Activated CD8-positive, alpha-beta memory T cell treated with anti-CD3 and anti-CD28 coated beads for 1 hour (primary cell): ENCODE results near the gene CIAO3.

Experiments used
- DNase-seq, 2 donors: peaks; one replicate each; pipeline ENCODE4 v3.0.0-alpha.2; 2020; ENCODE audit warnings: low read depth in 1 of 2; ENCODE audit errors: extremely low read depth in 1 of 2

The CIAO3 gene

DNA sequence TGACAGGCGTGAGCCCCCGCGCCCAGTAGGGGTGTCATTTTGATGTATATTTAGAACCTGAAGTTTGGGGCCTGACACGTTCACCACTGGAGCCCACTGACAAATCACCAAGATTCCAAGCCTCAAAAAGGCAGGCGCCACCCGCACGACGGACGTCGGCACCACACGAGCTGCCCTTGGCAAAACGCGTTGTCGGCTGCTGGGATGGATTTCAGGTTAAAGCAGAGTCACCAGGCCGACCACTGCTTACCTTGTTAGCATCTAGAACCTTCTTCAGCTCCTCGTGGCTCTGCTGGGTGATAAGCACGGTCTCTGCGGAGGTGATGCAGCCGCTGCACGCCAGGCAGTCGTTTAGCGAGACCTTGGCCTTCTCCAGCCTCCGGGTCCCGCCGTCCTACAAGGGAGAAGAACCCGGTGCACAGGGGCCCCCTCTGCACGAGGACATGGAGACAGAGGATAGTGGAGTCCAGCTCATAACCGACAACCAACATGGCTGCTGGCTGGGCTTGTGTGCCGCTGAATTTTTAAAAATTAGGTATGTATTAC lies 3.8 kb downstream of the CIAO3 start:
- no peak for DNase-seq

DNA sequence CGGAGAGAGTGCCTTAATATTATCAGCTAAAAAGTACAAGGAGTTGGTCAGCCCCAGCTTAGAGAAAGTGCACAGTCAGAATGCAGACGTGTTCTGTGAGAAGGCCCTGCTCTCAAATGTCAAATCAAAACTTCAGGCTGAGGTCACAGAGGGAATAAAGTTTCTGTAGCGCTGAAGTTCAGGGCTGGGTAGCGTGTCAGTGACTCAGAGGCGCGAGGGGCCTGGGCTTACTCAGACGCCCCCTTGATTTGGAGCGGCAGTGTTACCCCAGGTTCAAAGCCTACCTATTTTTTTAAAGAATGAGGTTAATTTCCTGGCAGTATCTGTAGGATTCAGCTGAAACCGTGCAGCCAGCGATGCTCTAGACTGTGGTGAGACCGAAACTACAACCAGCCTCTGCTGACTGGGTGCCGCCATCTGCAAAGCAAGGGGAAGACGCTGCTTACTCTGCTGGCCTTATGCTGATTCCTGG lies 4.8 kb downstream of the CIAO3 start:
- no peak for DNase-seq

DNA sequence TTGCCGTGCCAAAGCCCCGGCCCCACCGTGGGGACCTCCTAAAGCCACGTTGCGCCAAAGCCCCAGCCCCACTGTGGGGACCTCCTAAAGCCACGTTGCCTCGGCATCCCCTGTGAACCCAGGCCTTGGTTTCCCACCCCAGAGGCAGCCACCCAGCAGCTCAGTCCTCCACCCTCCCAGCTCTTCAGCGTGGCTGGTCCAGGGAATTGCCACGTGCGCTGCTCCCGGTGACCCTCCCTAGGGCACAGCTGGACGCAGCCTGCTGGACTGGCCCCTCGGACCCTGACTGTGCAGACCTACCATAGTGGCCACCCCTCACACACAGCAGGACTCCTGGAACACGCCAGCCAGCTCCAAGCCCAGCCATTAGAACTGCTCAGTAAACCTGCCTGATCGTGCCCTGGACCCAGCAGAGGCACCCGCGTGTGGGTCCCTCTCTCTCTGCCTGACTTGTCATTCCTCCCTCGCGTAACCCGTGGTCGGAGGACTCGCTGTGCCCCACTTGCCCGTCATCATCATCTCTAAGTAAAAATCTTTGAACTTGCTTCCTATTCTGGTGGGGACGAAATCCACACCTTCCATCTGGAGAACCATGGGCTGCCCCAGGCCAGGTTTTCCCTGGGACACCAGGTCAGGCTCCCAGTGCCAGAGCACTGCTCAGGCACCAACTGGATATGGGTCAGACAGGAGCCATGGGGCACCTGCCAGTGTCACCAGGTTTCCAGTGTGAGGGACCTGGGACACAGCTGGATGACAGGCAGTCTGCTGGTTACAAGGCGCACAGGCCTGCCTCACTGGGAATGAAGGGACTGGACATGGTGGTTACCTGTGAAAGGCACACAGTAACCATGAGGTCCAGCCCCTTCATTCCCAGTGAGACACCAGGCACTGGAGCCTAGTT lies 5.6 kb downstream of the CIAO3 start:
- no peak for DNase-seq

DNA sequence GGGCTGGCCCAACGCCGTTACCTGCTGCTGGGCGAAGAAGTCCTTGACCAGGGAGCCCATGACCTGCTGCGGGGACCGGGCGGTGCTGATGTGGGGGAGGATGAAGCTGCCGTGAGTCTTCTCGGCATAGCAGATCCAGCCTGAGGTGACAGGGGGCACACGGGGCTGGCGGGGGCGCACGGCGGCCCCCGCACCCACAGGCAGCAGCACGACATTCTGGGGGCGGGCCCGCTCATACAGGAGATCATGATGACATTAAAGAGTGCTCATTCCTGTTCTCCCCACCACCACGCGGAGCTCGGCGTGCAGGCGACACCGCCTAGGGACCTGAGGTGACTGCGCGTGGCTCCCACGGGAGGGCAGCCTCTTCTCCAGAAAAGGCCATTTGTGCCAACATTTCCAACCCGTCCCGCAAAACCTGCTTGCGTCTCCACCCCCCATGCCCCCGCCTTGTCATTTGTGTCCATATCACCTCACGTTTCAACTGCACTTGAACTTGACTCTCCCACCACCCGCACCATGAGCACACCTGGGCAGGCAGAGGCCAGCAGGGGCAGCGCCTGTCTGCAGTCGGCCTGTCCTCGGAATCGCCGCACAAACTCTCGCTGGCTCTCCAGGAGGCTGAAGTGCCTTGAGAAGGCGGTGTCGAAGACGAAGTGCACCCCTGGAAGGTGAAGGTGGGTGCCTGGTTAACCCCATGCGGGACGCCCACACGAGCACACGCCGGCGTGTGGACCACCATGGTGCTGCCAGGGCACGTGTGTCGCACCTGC lies 6.4 kb downstream of the CIAO3 start:
- DNase-seq: no peak

DNA sequence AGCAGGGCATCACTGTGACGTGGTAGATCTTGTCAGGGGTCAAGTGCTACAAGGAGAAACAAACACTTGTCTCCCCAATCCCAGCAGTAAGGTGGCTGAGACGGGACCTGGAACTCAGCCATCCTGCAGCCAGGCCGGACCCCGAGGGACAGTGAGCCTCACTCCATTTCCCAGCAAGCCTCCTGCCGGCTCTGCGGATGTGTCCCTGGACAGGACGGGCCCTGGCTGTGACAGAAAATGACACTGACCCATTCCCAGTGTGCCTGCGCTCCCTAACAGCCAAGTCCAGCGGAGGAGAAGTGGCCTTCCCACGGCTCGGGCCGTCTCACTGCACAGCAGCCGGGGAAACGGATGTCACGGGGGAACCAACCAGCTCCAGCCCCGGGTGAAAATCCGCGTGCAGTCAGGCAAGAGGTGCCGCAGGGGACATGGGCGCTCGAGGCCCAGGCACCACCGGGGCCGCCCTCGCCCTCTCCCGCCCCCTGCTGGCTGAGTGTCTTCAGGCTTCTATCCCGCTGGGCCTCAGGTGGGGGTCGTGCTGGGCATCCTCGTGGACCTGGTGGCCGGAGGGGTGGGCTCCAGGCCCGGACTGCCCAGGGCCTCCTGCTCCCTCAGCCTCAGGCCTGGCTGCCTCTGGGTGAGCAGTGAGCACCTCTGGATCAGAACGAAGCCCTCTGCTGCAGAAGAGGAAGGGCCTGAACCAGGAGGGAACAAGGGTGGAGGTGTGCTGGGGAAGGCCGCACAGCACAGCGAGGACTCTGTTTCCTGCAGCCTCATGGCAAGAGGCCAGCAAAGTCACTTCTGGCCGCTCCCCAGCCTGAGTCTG lies 7.2 kb downstream of the CIAO3 start:
- DNase-seq: peak in 1 of 2 donors; percentile 37

DNA sequence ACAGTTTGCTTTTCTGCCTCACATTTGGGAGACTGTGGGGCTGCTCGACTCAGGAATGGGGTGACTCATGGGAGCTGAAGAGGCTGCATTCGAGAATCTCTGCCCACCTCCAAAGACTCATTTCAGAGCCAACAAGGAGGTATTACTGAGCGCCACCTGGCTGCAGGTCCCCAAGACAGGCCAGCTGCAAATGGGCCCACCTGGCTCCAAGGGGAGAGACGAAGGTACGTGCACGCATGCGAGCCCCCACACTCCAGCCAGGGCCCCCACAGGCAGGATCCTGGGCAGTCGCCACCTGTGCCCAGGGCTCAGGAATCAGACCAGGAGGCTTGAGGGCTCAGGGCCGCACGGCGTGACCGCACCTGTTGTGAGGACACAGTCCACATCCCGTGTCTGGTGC lies 7.9 kb downstream of the CIAO3 start:
- no peak for DNase-seq

DNA sequence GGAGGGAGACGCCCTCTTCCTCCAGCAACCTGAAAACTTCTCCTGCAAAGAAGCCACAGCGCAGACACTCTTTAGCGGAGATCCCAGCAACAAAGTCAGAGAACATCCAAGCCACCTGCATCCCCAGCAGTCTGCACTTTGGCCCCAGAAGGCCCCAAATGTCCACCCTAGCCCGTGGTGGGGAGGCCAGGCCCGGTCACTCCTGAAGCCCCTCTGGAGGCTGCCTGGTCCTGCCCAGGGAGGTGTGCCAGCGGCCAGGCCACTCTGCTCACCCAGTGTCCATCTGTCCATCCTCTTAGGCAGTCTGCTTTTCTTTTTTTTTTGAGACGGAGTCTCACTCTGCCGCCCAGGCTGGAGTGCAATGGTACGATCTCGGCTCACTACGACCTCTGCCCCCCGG lies 8.5 kb downstream of the CIAO3 start:
- no peak for DNase-seq

DNA sequence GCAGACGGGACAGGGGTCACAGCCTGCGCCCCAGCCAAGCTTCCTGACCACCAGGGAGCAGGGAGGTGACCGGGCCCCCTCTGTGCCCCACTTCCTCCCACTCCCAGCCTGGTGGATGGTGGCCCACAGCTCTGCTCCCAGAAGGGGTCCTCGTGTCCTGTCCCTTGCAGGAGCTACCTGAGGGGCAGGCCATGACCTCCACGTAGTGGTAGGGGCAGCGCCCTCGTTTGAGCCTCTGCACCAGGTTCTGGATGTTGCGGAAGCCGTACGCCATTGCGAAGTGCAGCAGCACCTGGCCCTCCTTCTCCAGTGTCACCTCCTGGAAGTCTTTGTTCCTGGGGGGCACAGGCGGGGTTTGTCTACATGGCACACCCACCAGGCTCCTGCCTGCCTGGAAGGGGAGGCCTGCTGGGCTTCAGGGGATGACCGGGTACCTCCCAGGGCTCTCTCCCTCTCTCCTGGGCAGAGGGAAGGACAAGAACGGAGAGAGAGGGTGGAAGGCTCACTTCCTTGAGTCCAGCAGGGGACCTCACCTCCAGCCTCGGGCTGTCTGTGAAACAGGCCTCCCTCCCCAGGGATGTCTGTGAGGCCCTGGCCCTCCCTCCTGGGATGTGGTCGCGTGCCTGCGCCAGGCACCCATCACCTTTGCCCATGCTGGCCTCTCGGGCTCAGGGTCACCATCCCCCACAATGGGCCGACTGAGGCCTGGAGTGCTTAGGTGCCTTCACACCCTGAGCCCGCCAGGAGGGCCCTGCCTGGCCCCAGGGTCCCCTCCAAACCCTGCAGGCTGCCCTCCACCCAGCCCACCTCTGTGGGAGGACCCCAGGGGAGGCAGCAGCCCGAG lies 9.9 kb downstream of the CIAO3 start:
- DNase-seq: no peak

DNA sequence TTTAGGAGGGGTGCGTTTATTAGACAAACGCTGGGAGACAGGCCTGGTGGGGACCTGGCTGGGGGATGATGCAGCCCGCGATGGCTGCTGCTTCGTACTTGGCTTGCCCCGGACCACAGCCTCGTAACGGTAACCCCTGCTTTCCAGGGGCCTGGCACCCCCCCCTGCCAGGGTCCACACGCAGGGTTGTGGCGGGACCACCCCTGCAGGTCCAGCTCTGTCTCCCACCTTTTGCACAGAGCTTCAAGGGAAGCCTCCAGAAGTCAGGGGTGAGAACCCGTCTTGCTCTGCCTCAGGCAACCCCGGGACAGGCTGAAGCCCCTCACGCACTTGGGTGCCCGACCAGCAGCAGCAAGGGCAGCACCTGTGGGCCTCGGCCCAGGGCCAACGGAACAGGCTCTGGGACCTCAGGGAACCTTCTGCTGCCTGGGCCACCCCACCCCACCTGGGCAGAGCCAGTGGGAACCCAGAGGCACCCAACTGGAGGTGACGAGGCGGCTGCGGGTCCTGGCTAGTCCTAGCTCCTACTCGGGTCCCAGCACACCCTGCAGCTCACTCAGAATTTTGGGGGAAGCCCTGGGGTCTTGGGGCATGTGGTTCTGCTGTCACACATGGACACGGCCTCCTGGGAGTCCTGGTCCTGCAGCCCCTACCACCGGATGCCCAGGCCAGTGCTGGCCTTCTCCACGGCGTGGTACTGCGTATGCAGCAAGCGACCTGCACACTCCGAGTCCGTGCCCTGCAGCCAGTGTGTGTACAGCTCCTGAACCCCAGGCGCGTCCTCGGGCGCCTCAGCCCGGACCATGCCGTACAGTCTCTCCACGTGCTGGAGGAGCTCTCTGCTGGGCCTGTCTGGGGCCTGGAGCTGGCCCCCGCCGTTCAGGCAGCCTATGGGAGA lies 10.8 kb downstream of the CIAO3 start:
- no peak for DNase-seq

DNA sequence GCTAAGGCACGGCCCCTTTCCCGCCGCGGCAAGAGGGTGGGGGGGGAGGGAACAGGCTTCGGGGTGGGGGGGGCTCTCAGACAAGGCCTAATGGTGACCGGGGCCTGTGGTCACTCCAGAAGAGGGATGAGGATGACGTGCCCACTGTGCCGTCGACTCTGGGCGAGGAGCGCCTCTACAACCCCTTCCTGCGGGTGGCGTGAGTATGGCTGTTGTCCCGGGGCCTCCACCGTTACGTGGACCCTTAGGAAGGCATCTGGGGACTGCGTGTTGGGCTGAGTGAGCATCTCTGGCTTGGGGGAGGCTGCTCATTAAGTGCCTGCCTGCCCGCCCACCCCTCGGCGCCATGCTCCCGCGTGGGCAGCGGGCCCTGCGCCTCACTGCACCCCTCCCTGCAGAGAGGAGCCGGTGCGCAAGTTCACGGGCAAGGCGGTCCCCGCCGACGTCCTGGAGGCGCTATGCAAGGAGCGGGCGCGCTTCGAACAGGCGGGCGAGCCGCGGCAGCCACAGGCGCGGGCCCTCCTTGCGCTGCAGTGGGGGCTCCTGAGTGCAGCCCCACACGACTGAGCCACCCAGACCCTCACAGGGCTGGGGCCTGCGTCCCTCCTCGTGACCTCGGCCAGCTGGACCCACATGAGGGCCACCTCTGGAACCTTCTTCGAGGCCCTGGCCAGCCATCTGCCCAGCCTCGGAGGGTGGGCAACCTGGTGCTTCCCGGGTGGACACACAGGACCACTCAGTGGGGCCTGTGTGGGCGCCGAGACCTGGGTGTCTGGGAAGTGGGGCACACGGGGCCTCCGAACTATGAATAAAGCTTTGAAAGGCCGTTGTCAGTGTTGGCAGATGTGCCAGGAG lies 11.7 kb downstream of the CIAO3 start:
- no peak for DNase-seq

DNA sequence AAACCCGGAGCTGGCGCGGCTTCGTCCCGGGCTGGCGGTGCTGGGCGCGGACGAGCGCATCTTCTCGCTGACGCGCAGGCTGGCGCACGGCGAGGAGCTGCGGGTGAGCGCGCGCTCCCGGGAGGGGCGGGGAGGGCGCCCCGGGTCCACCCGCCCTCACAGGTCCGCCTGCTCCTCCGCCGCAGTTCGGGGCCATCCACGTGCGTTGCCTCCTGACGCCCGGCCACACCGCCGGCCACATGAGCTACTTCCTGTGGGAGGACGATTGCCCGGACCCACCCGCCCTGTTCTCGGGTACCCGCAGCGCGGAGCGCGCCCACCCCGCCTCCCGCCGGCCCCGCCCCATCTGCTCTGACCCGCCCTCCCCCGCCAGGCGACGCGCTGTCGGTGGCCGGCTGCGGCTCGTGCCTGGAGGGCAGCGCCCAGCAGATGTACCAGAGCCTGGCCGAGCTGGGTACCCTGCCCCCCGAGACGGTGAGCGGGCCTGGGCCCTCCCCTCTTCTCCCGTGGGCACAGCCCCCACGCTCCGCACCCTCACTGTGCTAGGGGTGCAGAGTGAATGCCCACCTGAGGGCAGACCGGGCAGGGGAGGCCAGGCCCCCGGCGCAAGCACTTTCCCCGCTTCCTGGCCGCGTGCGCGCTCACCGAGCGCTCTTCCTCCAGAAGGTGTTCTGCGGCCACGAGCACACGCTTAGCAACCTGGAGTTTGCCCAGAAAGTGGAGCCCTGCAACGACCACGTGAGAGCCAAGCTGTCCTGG lies 12.5 kb downstream of the CIAO3 start:
- peak in 1 of 2 donors; percentile 41 for DNase-seq

DNA sequence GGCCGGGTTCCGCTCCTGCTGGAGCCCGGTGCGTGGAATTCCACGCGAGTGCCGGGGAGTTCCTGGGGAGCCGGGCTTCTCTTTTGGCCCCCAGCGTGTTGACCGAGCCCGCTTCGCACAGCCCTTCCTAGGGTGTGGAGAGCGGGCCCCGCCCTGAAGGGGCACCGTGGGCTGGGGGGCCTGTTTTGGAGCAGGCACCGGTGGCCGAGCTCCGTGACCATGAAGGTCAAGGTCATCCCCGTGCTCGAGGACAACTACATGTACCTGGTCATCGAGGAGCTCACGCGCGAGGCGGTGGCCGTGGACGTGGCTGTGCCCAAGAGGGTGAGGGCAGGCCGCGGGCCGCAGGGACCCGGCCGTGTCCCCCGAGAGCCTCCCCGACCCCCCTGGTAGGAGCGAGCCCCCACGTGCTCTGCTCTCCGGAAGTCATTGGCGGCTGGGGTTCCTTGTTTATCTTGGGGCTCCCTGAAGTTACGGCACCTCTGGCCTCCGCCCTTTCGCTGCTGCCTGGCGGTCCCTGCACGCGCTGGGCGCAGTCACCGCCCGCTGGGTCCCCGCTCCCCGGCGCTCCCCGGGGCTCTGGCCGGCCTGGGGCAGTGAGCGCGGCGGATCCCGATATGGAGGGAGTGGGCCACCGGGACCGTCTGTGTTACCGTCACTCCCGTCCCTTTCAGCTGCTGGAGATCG lies 13.4 kb downstream of the CIAO3 start:
- DNase-seq: no peak

DNA sequence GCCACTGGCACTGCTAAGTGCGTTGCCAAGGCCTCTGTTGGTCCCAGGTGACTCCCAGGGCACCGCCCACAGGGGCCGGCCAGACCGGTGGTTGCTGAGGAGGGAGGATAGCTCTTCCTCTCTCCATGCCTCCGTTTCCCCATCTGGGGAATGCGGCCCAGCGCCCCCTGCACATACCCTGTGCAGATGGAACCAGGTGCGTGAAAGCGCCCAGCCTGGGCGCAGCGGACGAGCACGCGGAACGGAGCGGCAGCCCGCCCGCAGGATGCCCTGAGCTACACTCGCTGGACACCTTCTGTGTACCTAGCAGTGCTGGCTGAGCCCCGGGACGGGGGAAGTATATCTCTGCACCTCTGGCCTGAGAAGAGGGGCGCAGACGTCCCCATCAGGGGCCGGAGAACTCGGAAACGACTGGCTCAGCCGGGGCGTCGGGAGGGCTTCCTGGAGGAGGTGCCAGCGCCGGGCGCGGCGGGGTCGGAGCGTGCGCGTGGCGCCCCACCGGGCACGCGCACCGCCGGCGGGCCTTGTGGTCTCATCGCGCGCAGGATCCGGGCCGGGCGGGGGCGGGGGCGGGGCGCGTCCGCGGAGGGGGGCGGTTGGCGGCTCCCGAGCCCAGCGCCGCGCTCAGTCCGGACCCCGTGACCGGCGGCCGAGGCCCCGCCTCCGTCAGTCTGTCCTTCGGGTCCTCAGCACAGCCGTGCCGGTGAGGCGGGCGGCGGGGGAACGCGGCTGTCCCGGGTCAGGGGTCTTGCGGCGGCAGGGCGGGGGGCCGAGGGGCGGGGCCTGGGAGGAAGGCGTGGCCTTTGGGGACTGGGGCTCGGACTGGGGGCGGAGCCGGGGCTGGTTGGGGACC lies 14.1 kb downstream of the CIAO3 start, which contains the start of the genes CCDC78 and HAGHL:
Gene CCDC78, minus strand, starts transcription at position 6 of the 853 bp plus-strand sequence. CDS start 76 bp downstream, outside the sequence.
Gene HAGHL, plus strand, starts transcription at position 669 of the 853 bp plus-strand sequence. CDS start 404 bp downstream, outside the sequence.
- DNase-seq: peak in 1 of 2 donors; percentile 57

DNA sequence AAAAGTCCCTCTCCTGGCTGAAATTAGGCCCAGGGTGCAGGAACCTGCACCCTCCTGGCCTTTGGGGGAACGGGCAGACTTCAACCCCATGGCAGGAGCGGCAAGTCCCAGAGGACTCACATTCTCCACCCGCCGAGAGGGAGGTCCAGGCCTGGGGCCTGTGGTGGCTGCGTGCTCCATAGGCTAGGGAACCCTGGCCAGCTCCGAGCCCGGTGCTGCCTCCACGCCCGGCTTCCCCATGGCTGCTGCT lies 14.7 kb downstream of the CIAO3 start:
- no peak for DNase-seq

DNA sequence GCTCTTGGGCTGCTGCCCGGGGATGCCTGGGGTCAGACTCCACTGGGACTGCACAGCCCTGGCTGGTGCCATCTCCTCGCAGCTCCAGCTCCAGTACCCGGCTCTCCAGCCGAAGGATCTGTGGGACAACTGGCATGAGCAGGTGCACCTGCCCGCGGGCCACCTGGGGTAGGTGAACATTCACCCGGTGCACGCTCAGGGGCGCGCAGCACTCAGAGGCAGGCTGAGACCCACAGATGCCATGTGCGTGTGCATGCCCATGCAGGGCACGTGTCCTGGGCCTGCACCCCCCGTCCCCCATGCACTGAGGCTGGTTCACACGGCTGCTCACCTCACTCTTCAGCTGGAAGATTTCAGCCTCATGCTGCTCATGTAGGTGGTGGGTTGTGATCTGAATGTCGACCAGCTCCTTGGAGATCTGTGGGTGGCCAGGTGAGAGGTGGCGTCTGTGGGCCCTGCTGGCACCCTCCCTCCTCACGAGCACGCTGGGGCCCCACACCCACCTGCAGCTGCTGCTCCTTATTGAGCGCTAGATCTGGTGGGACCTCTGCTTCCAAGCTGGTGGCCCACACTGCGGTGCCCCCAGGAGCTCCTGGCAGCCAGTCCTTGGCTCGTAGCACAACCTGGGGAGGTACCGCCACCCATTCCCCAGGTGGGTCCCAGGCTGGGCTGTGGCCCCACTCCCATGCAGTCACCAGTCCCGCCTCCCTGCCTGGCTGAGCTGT lies 15.2 kb downstream of the CIAO3 start:
- no peak for DNase-seq
